Measurements from ENCODE around the gene TIMM17B. TPM values are rescaled to one million over a fixed set of nuclear protein-coding genes. Genes with fewer than 3 reads are reported as not detected.

TIMM17B gene
- total RNA-seq, 3 donors from 2014 or later (not counting 1 experiment from before 2014, with no cell fraction given) = 40.3 to 45.6 (median 44.5) TPM

DNA sequence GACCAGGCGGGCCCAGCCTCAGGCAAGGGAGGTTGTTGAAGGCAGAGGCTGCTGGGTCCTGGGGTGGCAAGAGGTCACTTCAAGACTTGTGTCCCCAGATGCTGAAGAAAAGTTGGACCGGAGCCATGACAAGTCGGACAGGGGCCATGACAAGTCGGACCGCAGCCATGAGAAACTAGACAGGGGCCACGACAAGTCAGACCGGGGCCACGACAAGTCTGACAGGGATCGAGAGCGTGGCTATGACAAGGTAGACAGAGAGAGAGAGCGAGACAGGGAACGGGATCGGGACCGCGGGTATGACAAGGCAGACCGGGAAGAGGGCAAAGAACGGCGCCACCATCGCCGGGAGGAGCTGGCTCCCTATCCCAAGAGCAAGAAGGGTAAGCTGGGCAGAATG is 4.6 kb upstream of the TIMM17B start:
- peaks cover 0 to 10% of the 10 kb centered on the region in 2 donors for H3K4me1 Mint-ChIP-seq
- Histone ChIP-seq H3K9me3 (ENCODE audit: control insufficient read depth, insufficient read depth, low read length) (no peaks in the 10 kb centered on the region), H3K4me1 (ENCODE audit: control insufficient read depth, insufficient read depth, low read length) (peaks cover 16% of the 10 kb centered on the region), H3K4me3 (ENCODE audit: low read length) (no peak overlapping the region), H3K27ac (ENCODE audit: low read length) (no peak overlapping the region), H3K27me3 (ENCODE audit: control insufficient read depth, insufficient read depth, low read length) (no peaks in the 10 kb centered on the region), H3K36me3 (ENCODE audit: control insufficient read depth, insufficient read depth, low read length) (peaks cover 28% of the 10 kb centered on the region)
- H3K9me3 Mint-ChIP-seq = no peaks in the 10 kb centered on the region
- TF ChIP-seq, protein P1, sequence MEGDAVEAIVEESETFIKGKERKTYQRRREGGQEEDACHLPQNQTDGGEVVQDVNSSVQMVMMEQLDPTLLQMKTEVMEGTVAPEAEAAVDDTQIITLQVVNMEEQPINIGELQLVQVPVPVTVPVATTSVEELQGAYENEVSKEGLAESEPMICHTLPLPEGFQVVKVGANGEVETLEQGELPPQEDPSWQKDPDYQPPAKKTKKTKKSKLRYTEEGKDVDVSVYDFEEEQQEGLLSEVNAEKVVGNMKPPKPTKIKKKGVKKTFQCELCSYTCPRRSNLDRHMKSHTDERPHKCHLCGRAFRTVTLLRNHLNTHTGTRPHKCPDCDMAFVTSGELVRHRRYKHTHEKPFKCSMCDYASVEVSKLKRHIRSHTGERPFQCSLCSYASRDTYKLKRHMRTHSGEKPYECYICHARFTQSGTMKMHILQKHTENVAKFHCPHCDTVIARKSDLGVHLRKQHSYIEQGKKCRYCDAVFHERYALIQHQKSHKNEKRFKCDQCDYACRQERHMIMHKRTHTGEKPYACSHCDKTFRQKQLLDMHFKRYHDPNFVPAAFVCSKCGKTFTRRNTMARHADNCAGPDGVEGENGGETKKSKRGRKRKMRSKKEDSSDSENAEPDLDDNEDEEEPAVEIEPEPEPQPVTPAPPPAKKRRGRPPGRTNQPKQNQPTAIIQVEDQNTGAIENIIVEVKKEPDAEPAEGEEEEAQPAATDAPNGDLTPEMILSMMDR (IDR thresholded peaks at IDR 0.05) = no peak
- H3K36me3 Mint-ChIP-seq = no peaks in the 10 kb centered on the region
- WGBS (ENCODE audit: insufficient coverage) = 98% methylated on average over 20 of the region's 20 CpGs
- DNase-seq (no peak), ATAC-seq (no peak)
- no peaks in the 10 kb centered on the region for H3K27me3 Mint-ChIP-seq (ENCODE audit: low read depth in 2 of 2)
- peak overlapping the region in 1 of 2 donors; percentile 31 for H3K27ac Mint-ChIP-seq
- intact Hi-C loops (cut with micrococcal nuclease) = no loop called here
- no peak overlapping the region for H3K4me3 Mint-ChIP-seq

DNA sequence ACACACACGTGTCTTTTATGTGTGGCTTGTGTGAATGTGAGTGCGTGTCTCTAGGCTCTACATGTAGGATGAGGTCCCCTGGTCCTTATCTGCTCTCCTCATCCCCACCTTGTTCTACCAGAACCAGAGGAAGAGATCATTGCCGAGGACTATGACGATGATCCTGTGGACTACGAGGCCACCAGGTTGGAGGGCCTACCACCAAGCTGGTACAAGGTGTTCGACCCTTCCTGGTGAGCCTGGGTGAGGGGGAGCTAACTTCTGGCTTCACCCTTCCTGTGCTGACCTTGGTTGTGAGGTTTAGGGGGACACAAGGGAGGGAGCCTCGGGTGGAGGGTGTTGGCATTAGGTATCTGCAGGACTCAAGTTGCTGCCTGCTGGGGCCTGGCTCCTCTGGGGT is 3.5 kb upstream of the TIMM17B start:
- TF ChIP-seq, protein P1 (IDR thresholded peaks at IDR 0.05) = no peak
- Mint-ChIP-seq H3K4me3 (no peak overlapping the region), H3K27me3 (ENCODE audit: low read depth in 2 of 2) (no peaks in the 10 kb centered on the region), H3K9me3 (no peaks in the 10 kb centered on the region), H3K4me1 (peaks cover 0 to 18% of the 10 kb centered on the region in 2 donors), H3K36me3 (no peaks in the 10 kb centered on the region), H3K27ac (no peak overlapping the region)
- Histone ChIP-seq H3K4me1 (ENCODE audit: control insufficient read depth, insufficient read depth, low read length) (peaks cover 27% of the 10 kb centered on the region), H3K27ac (ENCODE audit: low read length) (no peak overlapping the region), H3K4me3 (ENCODE audit: low read length) (no peak overlapping the region), H3K27me3 (ENCODE audit: control insufficient read depth, insufficient read depth, low read length) (no peaks in the 10 kb centered on the region), H3K36me3 (ENCODE audit: control insufficient read depth, insufficient read depth, low read length) (peaks cover 28% of the 10 kb centered on the region), H3K9me3 (ENCODE audit: control insufficient read depth, insufficient read depth, low read length) (no peaks in the 10 kb centered on the region)
- intact Hi-C loops (cut with micrococcal nuclease) = no loop called here
- ATAC-seq (no peak), DNase-seq (no peak)
- WGBS (ENCODE audit: insufficient coverage) = 96% methylated on average over 4 of the region's 7 CpGs

DNA sequence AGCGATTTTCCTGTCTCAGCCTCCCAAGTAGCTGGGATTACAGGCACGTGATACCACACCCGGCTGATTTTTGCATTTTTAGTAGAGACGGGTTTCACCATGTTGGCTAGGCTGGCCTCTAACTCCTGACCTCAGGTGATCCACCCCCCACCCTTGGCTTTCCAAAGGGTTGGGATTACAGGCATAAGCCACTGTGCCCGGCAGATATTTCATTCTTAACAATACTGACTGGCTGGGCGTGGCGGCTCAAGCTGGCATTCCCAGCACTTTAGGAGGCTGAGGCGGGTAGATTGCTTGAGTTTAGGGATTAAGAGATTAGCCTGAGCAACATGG is 1.5 kb upstream of the TIMM17B start:
- Histone ChIP-seq H3K4me1 (ENCODE audit: control insufficient read depth, insufficient read depth, low read length) (peaks cover 27% of the 10 kb centered on the region), H3K36me3 (ENCODE audit: control insufficient read depth, insufficient read depth, low read length) (peaks cover 24% of the 10 kb centered on the region), H3K9me3 (ENCODE audit: control insufficient read depth, insufficient read depth, low read length) (no peaks in the 10 kb centered on the region), H3K27me3 (ENCODE audit: control insufficient read depth, insufficient read depth, low read length) (no peaks in the 10 kb centered on the region), H3K4me3 (ENCODE audit: low read length) (no peak overlapping the region), H3K27ac (ENCODE audit: low read length) (peak overlapping the region; percentile 100)
- 90% methylated on average over 7 of the region's 8 CpGs for WGBS (ENCODE audit: insufficient coverage)
- Mint-ChIP-seq H3K27ac (peak overlapping the region in 1 of 2 donors; percentile 92), H3K36me3 (no peaks in the 10 kb centered on the region), H3K9me3 (no peaks in the 10 kb centered on the region), H3K4me3 (no peak overlapping the region), H3K4me1 (peaks cover 6 to 23% of the 10 kb centered on the region in 2 donors), H3K27me3 (ENCODE audit: low read depth in 2 of 2) (no peaks in the 10 kb centered on the region)
- ATAC-seq (no peak), DNase-seq (no peak)
- TF ChIP-seq, protein P1 (IDR thresholded peaks at IDR 0.05) = no peak
- intact Hi-C loops (cut with micrococcal nuclease) = loop anchor here (5.0 kb wide), 1 partner anchor 58 kb away; the partner anchor contains the start of gene OTUD5

DNA sequence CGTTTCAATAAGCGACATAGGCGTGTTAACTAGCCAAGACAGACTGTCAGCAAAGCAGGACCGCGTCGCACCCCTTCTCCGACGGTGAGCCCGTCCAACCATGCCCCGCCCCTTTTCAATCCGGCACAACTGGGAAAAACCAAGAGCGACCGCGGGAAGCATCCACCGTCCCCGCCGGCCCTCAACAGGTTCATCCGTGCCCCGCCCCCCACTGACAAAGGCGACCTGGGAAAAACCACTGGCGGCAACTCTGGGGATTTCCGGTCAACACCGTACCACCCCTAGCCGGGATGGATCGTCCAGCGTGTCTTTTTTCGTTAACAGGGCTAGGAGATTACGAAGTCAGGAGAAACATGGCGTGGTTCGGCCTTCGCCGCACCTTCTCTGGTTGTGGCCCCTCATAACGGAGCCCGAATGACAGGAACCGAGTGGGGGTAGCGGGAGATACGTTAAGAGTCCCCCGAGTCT is 377 bp downstream of the TIMM17B start:
- no peaks in the 10 kb centered on the region for H3K36me3 Mint-ChIP-seq
- Histone ChIP-seq H3K27ac (ENCODE audit: low read length) (peak overlapping the region; percentile 100), H3K4me3 (ENCODE audit: low read length) (peak overlapping the region; percentile 99), H3K4me1 (ENCODE audit: control insufficient read depth, insufficient read depth, low read length) (peaks cover 29% of the 10 kb centered on the region), H3K36me3 (ENCODE audit: control insufficient read depth, insufficient read depth, low read length) (peaks cover 21% of the 10 kb centered on the region), H3K27me3 (ENCODE audit: control insufficient read depth, insufficient read depth, low read length) (no peaks in the 10 kb centered on the region), H3K9me3 (ENCODE audit: control insufficient read depth, insufficient read depth, low read length) (no peaks in the 10 kb centered on the region)
- under 1% methylated on average over 38 of the region's 38 CpGs for WGBS (ENCODE audit: insufficient coverage)
- peak overlapping the region; percentile 90 for H3K4me3 Mint-ChIP-seq
- ATAC-seq (peak; percentile 20 to 43 (median 28)), DNase-seq (peak; percentile 50 to 79)
- H3K4me1 Mint-ChIP-seq = peaks cover 6 to 23% of the 10 kb centered on the region in 2 donors
- TF ChIP-seq, protein P1 (IDR thresholded peaks at IDR 0.05) = no peak
- H3K9me3 Mint-ChIP-seq = no peaks in the 10 kb centered on the region
- no peaks in the 10 kb centered on the region for H3K27me3 Mint-ChIP-seq (ENCODE audit: low read depth in 2 of 2)
- H3K27ac Mint-ChIP-seq = peak overlapping the region; percentile 92 to 97
- intact Hi-C loops (cut with micrococcal nuclease) = loop anchor here (2.0 to 5.0 kb wide), 2 partner anchors 14 to 60 kb away; partner anchors contain the start of genes OTUD5 and SLC35A2

Measured in natural killer cell (primary cell).